Epithelial cell of proximal tubule (primary cell): ENCODE results near the gene PRR22. TPM values are rescaled to one million over a fixed set of nuclear protein-coding genes. Genes with fewer than 3 reads are reported as not detected.
"Not testable (repeated sequence)": the region's sequence is repeated elsewhere in the genome, so short reads cannot be mapped to it uniquely, and the experiment has no call there.

Experiments used
- DNase-seq: peaks from one replicate; pipeline ENCODE4 v3.0.0-alpha.2; 2011; ENCODE audit warnings: low read depth
- H3K4me3 ChIP-seq: 2 replicates; pipeline ENCODE4 v1.5.1; 2011; ENCODE audit warnings: low read depth, mild to moderate bottlenecking, low read length
- CTCF ChIP-seq: conservative IDR thresholded peaks from 2 replicates; pipeline ENCODE4 v1.5.1; 2012; ENCODE audit warnings: low read depth, mild to moderate bottlenecking, low read length
- total RNA-seq: library from RNA; depleted of rRNA; stranded (reverse); fragments of >200 nt; gene quantifications from 2 replicates; pipeline ENCODE4 v1.2.3, GENCODE V29; 2015

Gene PRR22
- total RNA-seq, 1 donor from 2014 or later: not detected

DNA sequence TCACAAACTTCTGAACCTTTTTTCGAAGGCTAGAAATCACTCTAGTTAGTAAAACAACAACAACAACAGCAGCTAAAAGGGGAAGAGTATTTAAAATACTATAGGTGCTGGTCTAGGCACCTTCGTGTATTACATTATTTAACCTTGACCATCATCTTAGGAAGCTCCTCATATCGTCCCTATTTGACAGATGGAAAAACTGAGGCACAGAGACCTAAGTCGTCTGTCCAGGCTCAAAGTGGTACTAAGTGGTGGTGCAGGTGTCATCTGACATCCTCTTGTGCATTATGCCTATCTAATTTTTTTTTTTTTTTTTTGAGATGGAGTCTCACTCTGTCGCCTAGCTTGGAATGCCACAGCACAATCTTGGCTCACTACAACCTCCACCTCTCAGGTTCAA lies 35.0 kb downstream of the PRR22 start:
- no peak overlapping the region for H3K4me3 ChIP-seq
- no peak for DNase-seq
- no peak for TF ChIP-seq CTCF

GRCh38 chr19:5748920-5749319 lies 35.6 kb downstream of the PRR22 start:
- DNase-seq, H3K4me3 ChIP-seq: not testable (repeated sequence)

- not testable (repeated sequence) for H3K4me3 ChIP-seq, DNase-seq
These were observed 39.5 kb downstream of the PRR22 start for GRCh38 chr19:5744999-5745398.

GRCh38 chr19:5743630-5744029 lies 40.9 kb downstream of the PRR22 start:
- no peak for TF ChIP-seq CTCF
- no peak for DNase-seq
- H3K4me3 ChIP-seq: no peak overlapping the region

GRCh38 chr19:5742051-5742450 lies 42.5 kb downstream of the PRR22 start:
- TF ChIP-seq CTCF: no peak
- no peak overlapping the region for H3K4me3 ChIP-seq
- no peak for DNase-seq

DNA sequence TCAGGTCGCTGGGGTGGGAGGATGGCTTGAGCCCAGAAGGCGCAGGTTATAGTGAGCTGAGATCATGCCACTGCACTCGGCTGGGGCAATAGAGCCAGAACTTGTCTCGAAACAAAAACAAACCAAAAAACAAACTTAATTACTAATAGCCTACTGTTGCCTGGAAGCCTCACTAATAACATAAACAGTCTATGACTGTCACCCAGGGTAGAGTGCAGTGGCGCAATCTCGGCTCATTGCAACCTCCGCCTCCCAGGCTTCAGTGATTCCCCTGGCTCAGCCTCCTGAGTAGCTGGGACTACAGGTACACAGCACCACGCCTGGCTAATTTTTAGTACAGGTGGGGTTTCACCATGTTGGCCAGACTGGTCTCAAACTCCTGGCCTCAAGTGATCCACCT lies 46.1 kb downstream of the PRR22 start:
- no peak for DNase-seq
- TF ChIP-seq CTCF: no peak
- no peak overlapping the region for H3K4me3 ChIP-seq

DNA sequence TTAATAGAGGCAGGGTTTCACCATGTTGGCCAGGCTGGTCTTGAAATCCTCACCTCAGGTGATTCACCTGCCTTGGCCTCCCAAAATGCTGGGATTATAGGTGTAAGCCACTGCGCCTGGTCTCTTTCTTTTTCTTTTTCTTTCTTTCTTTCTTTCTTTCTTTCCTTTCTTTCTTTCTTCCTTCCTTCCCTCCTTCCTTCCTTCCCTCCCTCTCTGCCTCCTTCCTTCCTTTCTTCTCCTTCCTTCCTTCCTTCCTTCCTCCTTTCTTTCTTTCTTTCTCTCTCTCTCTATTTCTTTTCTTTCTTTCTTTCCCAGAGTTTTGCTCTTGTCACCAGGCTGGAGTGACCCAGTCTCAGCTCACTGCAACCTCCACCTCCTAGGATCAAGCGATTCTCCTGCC lies 51.4 kb downstream of the PRR22 start:
- not testable (repeated sequence) for DNase-seq, H3K4me3 ChIP-seq

Other genes starting within 250 kb of the PRR22 start
- 0.36 TPM in 1 of 2 replicates, not detected in the other for gene TINCR, start 216.8 kb downstream of the PRR22 start, total RNA-seq
- 17.6 and 20.5 TPM in 2 replicates for gene SAFB2, start 162.0 kb downstream of the PRR22 start, total RNA-seq
- gene SAFB, start 161.7 kb downstream of the PRR22 start, total RNA-seq: 58.6 and 65.6 TPM in 2 replicates
- 61.2 and 67.6 TPM in 2 replicates for gene MICOS13, start 104.2 kb downstream of the PRR22 start, total RNA-seq
- gene HSD11B1L, start 103.7 kb downstream of the PRR22 start, total RNA-seq: 4.3 and 13.5 TPM in 2 replicates
- 808 and 1,224 TPM in 2 replicates for gene RPL36, start 94.5 kb downstream of the PRR22 start, total RNA-seq
- 115 and 134 TPM in 2 replicates for gene LONP1, start 64.6 kb downstream of the PRR22 start, total RNA-seq
- 0.65 TPM in 1 of 2 replicates, not detected in the other for gene CATSPERD, start 64.1 kb downstream of the PRR22 start, total RNA-seq
- 35.1 and 56.8 TPM in 2 replicates for gene DUS3L, start 6.4 kb upstream of the PRR22 start, total RNA-seq
- gene NRTN, start 20.3 kb upstream of the PRR22 start, total RNA-seq: 0.69 and 0.94 TPM in 2 replicates
- gene FUT6, start 55.0 kb upstream of the PRR22 start, total RNA-seq: not detected in 2 replicates
- 1.4 and 5.4 TPM in 2 replicates for gene FUT3, start 66.7 kb upstream of the PRR22 start, total RNA-seq
- gene FUT5, start 85.8 kb upstream of the PRR22 start, total RNA-seq: not detected in 2 replicates
- gene NDUFA11, start 119.0 kb upstream of the PRR22 start, total RNA-seq: 246 and 384 TPM in 2 replicates
- gene VMAC, start 120.1 kb upstream of the PRR22 start, total RNA-seq: 0.87 and 2.2 TPM in 2 replicates
- gene CAPS, start 129.5 kb upstream of the PRR22 start, total RNA-seq: 4.2 and 10.5 TPM in 2 replicates
- gene RANBP3, start 193.4 kb upstream of the PRR22 start, total RNA-seq: 77.3 and 81.9 TPM in 2 replicates